ENCODE data around the gene CEP41.
"Not testable (repeated sequence)": the region's sequence is repeated elsewhere in the genome, so short reads cannot be mapped to it uniquely, and the experiment has no call there.

Gene CEP41

DNA sequence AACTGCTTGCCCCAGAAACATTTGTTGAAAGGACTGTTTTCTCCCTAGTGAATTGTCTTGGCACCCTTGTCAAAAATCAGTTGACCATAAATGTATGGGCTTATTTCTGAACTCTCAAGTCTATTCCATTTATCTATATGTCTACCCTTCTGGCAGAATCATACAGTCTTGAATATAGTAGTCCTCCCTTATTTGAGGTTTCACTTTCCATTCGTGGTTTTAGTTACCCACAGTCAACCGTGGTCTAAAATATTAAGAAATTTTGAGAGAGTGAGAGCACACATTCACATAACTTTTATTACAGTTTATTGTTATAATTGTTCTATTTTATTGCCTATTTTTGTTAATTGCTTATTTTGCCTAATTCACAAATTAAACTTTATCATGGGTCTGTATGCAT is 17.4 kb upstream of the CEP41 start:
- H3K27ac ChIP-seq (ENCODE audit: low read length), result no peak overlapping the region
- no peak for TF ChIP-seq EZH2phosphoT487 (IDR thresholded peaks at IDR 0.05; ENCODE audit: low read length)
- TF ChIP-seq, protein P1, sequence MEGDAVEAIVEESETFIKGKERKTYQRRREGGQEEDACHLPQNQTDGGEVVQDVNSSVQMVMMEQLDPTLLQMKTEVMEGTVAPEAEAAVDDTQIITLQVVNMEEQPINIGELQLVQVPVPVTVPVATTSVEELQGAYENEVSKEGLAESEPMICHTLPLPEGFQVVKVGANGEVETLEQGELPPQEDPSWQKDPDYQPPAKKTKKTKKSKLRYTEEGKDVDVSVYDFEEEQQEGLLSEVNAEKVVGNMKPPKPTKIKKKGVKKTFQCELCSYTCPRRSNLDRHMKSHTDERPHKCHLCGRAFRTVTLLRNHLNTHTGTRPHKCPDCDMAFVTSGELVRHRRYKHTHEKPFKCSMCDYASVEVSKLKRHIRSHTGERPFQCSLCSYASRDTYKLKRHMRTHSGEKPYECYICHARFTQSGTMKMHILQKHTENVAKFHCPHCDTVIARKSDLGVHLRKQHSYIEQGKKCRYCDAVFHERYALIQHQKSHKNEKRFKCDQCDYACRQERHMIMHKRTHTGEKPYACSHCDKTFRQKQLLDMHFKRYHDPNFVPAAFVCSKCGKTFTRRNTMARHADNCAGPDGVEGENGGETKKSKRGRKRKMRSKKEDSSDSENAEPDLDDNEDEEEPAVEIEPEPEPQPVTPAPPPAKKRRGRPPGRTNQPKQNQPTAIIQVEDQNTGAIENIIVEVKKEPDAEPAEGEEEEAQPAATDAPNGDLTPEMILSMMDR (IDR thresholded peaks at IDR 0.05; ENCODE audit: low read length), result no peak
- TF ChIP-seq EZH2 (optimal IDR thresholded peaks at IDR 0.05; ENCODE audit: low read depth, low read length), result no peak
- H2AFZ ChIP-seq (ENCODE audit: low read length), result no peak overlapping the region
- H4K20me1 ChIP-seq (ENCODE audit: insufficient read depth, low read length), result no peaks in the 10 kb centered on the region
- H3K36me3 ChIP-seq (replicated peaks; ENCODE audit: insufficient read depth, low read length), result no peaks in the 10 kb centered on the region
- no peaks in the 10 kb centered on the region for H3F3A ChIP-seq (ENCODE audit: insufficient read depth, low read length)
- H3K27me3 ChIP-seq (replicated peaks; ENCODE audit: insufficient read depth, low read length), result no peaks in the 10 kb centered on the region
- no peaks in the 10 kb centered on the region for H3K9me3 ChIP-seq (replicated peaks; ENCODE audit: insufficient read depth, low read length)
- no peak overlapping the region for H3K9ac ChIP-seq (ENCODE audit: low read length)
- DNase-seq, result peak; percentile 88
- H3K4me1 ChIP-seq (ENCODE audit: low read length), result peaks cover 6% of the 10 kb centered on the region; the same call in 1 of the 2 replicates
- no peak overlapping the region for H3K4me3 ChIP-seq (ENCODE audit: low read length)
- H3K79me2 ChIP-seq (ENCODE audit: low read length), result no peaks in the 10 kb centered on the region
- H3K9me2 ChIP-seq (replicated peaks; ENCODE audit: insufficient read depth, low read length), result no peaks in the 10 kb centered on the region
- peak overlapping the region; percentile 28 for H3K4me2 ChIP-seq (ENCODE audit: low read depth, low read length)

DNA sequence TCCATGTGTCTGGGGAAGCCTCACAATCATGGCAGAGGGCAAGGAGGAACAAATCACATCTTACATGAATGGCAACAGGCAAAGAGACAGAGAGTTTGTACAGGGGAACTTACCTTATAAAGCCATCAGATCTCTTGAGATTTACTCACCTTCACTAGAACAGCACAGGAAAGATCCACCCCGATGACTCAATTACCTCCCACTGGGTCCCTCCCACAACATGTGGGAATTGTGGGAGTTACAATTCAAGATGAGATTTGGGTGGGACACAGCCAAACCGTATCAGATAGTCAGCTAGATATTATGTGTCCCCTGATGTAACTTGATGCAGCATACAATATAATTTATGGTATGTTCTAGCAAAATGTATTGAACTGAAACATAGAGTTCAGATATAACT is 14.1 kb upstream of the CEP41 start:
- Histone ChIP-seq H3K4me3 (ENCODE audit: low read length) (no peak overlapping the region), H3K4me2 (ENCODE audit: low read depth, low read length) (no peak overlapping the region), H3K27me3 (replicated peaks; ENCODE audit: insufficient read depth, low read length) (no peaks in the 10 kb centered on the region), H3K4me1 (ENCODE audit: low read length) (peaks cover 6% of the 10 kb centered on the region; the same call in 1 of the 2 replicates), H3K9me3 (replicated peaks; ENCODE audit: insufficient read depth, low read length) (no peaks in the 10 kb centered on the region), H3K27ac (ENCODE audit: low read length) (no peak overlapping the region), H3F3A (ENCODE audit: insufficient read depth, low read length) (no peaks in the 10 kb centered on the region), H2AFZ (ENCODE audit: low read length) (no peak overlapping the region), H4K20me1 (ENCODE audit: insufficient read depth, low read length) (no peaks in the 10 kb centered on the region), H3K79me2 (ENCODE audit: low read length) (no peaks in the 10 kb centered on the region), H3K9me2 (replicated peaks; ENCODE audit: insufficient read depth, low read length) (no peaks in the 10 kb centered on the region), H3K9ac (ENCODE audit: low read length) (no peak overlapping the region), H3K36me3 (replicated peaks; ENCODE audit: insufficient read depth, low read length) (no peaks in the 10 kb centered on the region)
- TF ChIP-seq, protein P1 (IDR thresholded peaks at IDR 0.05; ENCODE audit: low read length), result no peak
- TF ChIP-seq EZH2phosphoT487 (IDR thresholded peaks at IDR 0.05; ENCODE audit: low read length) (no peak), EZH2 (optimal IDR thresholded peaks at IDR 0.05; ENCODE audit: low read depth, low read length) (no peak)
- DNase-seq, result no peak

DNA sequence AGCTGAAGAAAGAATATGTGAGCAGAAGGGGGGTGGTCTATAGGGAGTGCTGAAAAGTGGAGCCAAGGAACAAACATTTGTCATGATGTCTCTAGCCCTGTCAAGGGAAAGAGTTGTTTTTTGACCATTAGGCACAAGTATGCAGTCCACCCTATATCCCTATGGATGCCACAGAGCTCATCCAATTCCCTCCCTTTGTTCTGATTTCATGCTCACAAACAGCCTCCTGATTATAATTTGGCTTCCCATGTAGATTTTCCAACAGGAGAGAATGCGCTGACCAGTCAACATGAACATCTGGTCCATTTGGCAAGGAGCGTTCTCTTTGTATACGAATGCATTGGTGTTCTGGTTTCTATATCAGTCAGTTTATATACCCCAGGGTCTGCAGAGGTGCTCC is 12.1 kb upstream of the CEP41 start:
- Histone ChIP-seq H3K27ac (ENCODE audit: low read length) (no peak overlapping the region), H3K9me2 (replicated peaks; ENCODE audit: insufficient read depth, low read length) (no peaks in the 10 kb centered on the region)
- no peak for DNase-seq

GRCh38 chr7:130451344-130451743 is 10.5 kb upstream of the CEP41 start:
- not testable (repeated sequence) for DNase-seq

More for the DNA sequence above, 12.1 kb upstream of the CEP41 start:
- Histone ChIP-seq H3K79me2 (ENCODE audit: low read length) (no peaks in the 10 kb centered on the region), H3K27me3 (replicated peaks; ENCODE audit: insufficient read depth, low read length) (no peaks in the 10 kb centered on the region), H3K36me3 (replicated peaks; ENCODE audit: insufficient read depth, low read length) (no peaks in the 10 kb centered on the region), H3K4me2 (ENCODE audit: low read depth, low read length) (no peak overlapping the region), H4K20me1 (ENCODE audit: insufficient read depth, low read length) (no peaks in the 10 kb centered on the region), H3K9me3 (replicated peaks; ENCODE audit: insufficient read depth, low read length) (no peaks in the 10 kb centered on the region), H3F3A (ENCODE audit: insufficient read depth, low read length) (no peaks in the 10 kb centered on the region), H3K9ac (ENCODE audit: low read length) (no peak overlapping the region), H3K4me1 (ENCODE audit: low read length) (peaks cover 3% of the 10 kb centered on the region; the same call in 1 of the 2 replicates), H3K4me3 (ENCODE audit: low read length) (no peak overlapping the region), H2AFZ (ENCODE audit: low read length) (no peak overlapping the region)
- TF ChIP-seq, protein P1 (IDR thresholded peaks at IDR 0.05; ENCODE audit: low read length), result no peak
- no peak for TF ChIP-seq EZH2 (optimal IDR thresholded peaks at IDR 0.05; ENCODE audit: low read depth, low read length)
- no peak for TF ChIP-seq EZH2phosphoT487 (IDR thresholded peaks at IDR 0.05; ENCODE audit: low read length)

More at GRCh38 chr7:130451344-130451743, 10.5 kb upstream of the CEP41 start:
- not testable (repeated sequence) for H3F3A ChIP-seq (ENCODE audit: insufficient read depth, low read length); H3K36me3 ChIP-seq (replicated peaks; ENCODE audit: insufficient read depth, low read length); H3K27me3 ChIP-seq (replicated peaks; ENCODE audit: insufficient read depth, low read length); H3K4me2 ChIP-seq (ENCODE audit: low read depth, low read length); H3K9ac ChIP-seq (ENCODE audit: low read length); H3K4me1 ChIP-seq (ENCODE audit: low read length); H3K79me2 ChIP-seq (ENCODE audit: low read length); H3K9me2 ChIP-seq (replicated peaks; ENCODE audit: insufficient read depth, low read length); H3K4me3 ChIP-seq (ENCODE audit: low read length); H4K20me1 ChIP-seq (ENCODE audit: insufficient read depth, low read length); H3K9me3 ChIP-seq (replicated peaks; ENCODE audit: insufficient read depth, low read length); H3K27ac ChIP-seq (ENCODE audit: low read length); H2AFZ ChIP-seq (ENCODE audit: low read length)
